Measurements from ENCODE around the gene RPSA.

Gene RPSA

GRCh38 chr3:39460677-39461076, 54.2 kb downstream of the RPSA start:
- DNase-seq: no peak

Measured in activated T-cell treated with anti-CD3 and anti-CD28 coated beads, Interleukin-2, amount 50 U/mL, for 1 hour (primary cell).